Neural progenitor cell (in vitro differentiated cells): Measurements from ENCODE around the gene CD40. TPM values are rescaled to one million over a fixed set of nuclear protein-coding genes. Genes with fewer than 3 reads are reported as not detected.
A peak's percentile ranks its signal among the peaks of the same experiment; 100 is the strongest.

Experiments
- DNase-seq: peaks from one replicate; pipeline ENCODE4 v3.0.0-alpha.2; 2016; ENCODE audit warnings: low spot score
- H2AFZ ChIP-seq: fragments of 200-600 bp; sonication (generic); replicated peaks from 2 replicates; pipeline ENCODE4 v1.6.1; 2016; ENCODE audit warnings: antibody characterized with exemption
- H3F3A ChIP-seq: fragments of 200-600 bp; sonication (generic); 2 replicates; pipeline ENCODE4 v1.6.1; 2016; ENCODE audit warnings: antibody characterized with exemption, low read depth
- H3K27ac ChIP-seq: fragments of 200-600 bp; sonication (generic); 2 replicates; pipeline ENCODE4 v1.5.1; 2016; ENCODE audit warnings: mild to moderate bottlenecking
- H3K27me3 ChIP-seq: fragments of 200-600 bp; sonication (generic); 2 replicates; pipeline ENCODE4 v1.6.1; 2016; ENCODE audit warnings: mild to moderate bottlenecking, moderate library complexity
- H3K36me3 ChIP-seq: fragments of 200-600 bp; sonication (generic); 2 replicates; pipeline ENCODE4 v1.5.1; 2016
- H3K4me1 ChIP-seq: fragments of 200-600 bp; sonication (generic); 2 replicates; pipeline ENCODE4 v1.6.1; 2016; ENCODE audit warnings: mixed run types
- H3K4me2 ChIP-seq: fragments of 200-600 bp; sonication (generic); 2 replicates; pipeline ENCODE4 v1.6.1; 2016
- H3K4me3 ChIP-seq: fragments of 200-600 bp; sonication (generic); 2 replicates; pipeline ENCODE4 v1.5.1; 2016
- H3K79me2 ChIP-seq: fragments of 200-600 bp; sonication (generic); 2 replicates; pipeline ENCODE4 v1.6.1; 2016; ENCODE audit warnings: low read depth
- H3K9ac ChIP-seq: fragments of 200-600 bp; sonication (generic); 2 replicates; pipeline ENCODE4 v1.6.1; 2016
- H3K9me3 ChIP-seq: fragments of 200-600 bp; sonication (generic); 2 replicates; pipeline ENCODE4 v1.5.1; 2016; ENCODE audit warnings: low read depth
- H4K20me1 ChIP-seq: fragments of 200-600 bp; sonication (generic); 2 replicates; pipeline ENCODE4 v1.6.1; 2016; ENCODE audit warnings: low read depth
- H3K27ac Mint-ChIP-seq: 3 replicates; pipeline ENCODE4 v1.8.0; 2021; ENCODE audit warnings: mixed read lengths
- H3K27me3 Mint-ChIP-seq: 2 replicates; pipeline ENCODE4 v1.8.0; 2022; ENCODE audit warnings: low read depth, mild to moderate bottlenecking, inconsistent platforms, moderate library complexity, mixed read lengths; ENCODE audit not compliant: insufficient read depth
- H3K36me3 Mint-ChIP-seq: 3 replicates; pipeline ENCODE4 v1.8.0; 2021; ENCODE audit warnings: mixed read lengths
- H3K4me1 Mint-ChIP-seq: 3 replicates; pipeline ENCODE4 v1.8.0; 2021; ENCODE audit warnings: mixed read lengths
- H3K4me3 Mint-ChIP-seq: 3 replicates; pipeline ENCODE4 v1.8.0; 2021; ENCODE audit warnings: mild to moderate bottlenecking, moderate library complexity, mixed read lengths
- H3K9me3 Mint-ChIP-seq: 3 replicates; pipeline ENCODE4 v1.8.0; 2020; ENCODE audit warnings: mixed read lengths
- EZH2 ChIP-seq: fragments of 200-600 bp; sonication (generic); IDR thresholded peaks from 2 replicates; pipeline ENCODE4 v1.6.1; 2017; ENCODE audit warnings: antibody characterized with exemption, mild to moderate bottlenecking, moderate library complexity
- EZH2phosphoT487 ChIP-seq: fragments of 200-600 bp; sonication (generic); IDR thresholded peaks from 2 replicates; pipeline ENCODE4 v1.6.1; 2017; ENCODE audit warnings: antibody characterized with exemption
- total RNA-seq: library from RNA; depleted of rRNA; stranded (reverse); fragments of >200 nt; gene quantifications from 2 replicates; pipeline ENCODE4 v1.2.3, GENCODE V29; 2015; ENCODE audit warnings: low replicate concordance
- TF ChIP-seq, protein P1 (sequence below): fragments of 200-600 bp; sonication (generic); IDR thresholded peaks from 2 replicates; pipeline ENCODE4 v1.5.1; 2017; ENCODE audit warnings: antibody characterized with exemption, mild to moderate bottlenecking

The CD40 gene
- total RNA-seq, 1 donor from 2014 or later = 11.0 TPM

DNA sequence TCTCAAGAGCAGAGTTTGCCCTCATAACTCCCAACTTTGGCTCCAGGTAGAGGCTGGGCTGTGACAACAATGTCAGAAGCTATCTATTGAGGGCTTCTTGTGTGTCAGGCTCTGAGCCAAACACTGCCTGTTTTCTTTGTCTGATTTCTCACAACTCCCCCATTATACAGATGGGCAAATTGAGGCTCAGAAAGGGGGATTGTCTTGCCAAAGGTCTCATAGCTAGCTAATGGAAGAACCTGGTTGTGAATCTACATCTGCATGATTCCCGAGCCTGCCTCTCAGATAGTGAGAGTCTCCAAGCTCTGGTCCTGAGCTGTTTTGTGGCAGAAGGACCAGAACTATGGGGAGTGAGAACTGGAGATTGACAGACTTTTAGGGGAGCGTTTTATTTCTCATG, 1.4 kb downstream of the CD40 start:
- no peak overlapping the region for H3K27ac ChIP-seq
- H4K20me1 ChIP-seq = peaks cover 12% of the 10 kb centered on the region
- H3F3A ChIP-seq = peaks cover 14% of the 10 kb centered on the region
- H3K4me3 ChIP-seq = no peak overlapping the region
- H3K4me1 ChIP-seq = peaks cover 12% of the 10 kb centered on the region
- H3K27me3 Mint-ChIP-seq = peaks cover 8% of the 10 kb centered on the region
- H3K36me3 Mint-ChIP-seq = no peaks in the 10 kb centered on the region
- no peak for DNase-seq
- H2AFZ ChIP-seq = no peak overlapping the region
- H3K4me1 Mint-ChIP-seq = peaks cover 4% of the 10 kb centered on the region
- no peak overlapping the region for H3K9ac ChIP-seq
- H3K27ac Mint-ChIP-seq = no peak overlapping the region
- peaks cover 8% of the 10 kb centered on the region for H3K79me2 ChIP-seq
- no peak overlapping the region for H3K4me3 Mint-ChIP-seq
- H3K4me2 ChIP-seq = peak overlapping the region; percentile 77
- peaks cover 33% of the 10 kb centered on the region for H3K27me3 ChIP-seq
- no peaks in the 10 kb centered on the region for H3K9me3 ChIP-seq
- no peak for TF ChIP-seq EZH2phosphoT487
- no peaks in the 10 kb centered on the region for H3K9me3 Mint-ChIP-seq
- no peaks in the 10 kb centered on the region for H3K36me3 ChIP-seq

GRCh38 chr20:46120136-46120535, 2.0 kb downstream of the CD40 start:
- no peak overlapping the region for H3K4me3 Mint-ChIP-seq
- H3K27me3 Mint-ChIP-seq = peaks cover 6% of the 10 kb centered on the region
- no peak overlapping the region for H3K4me3 ChIP-seq
- no peaks in the 10 kb centered on the region for H3K36me3 Mint-ChIP-seq
- H3K4me1 Mint-ChIP-seq = peaks cover 4% of the 10 kb centered on the region
- H3K27ac Mint-ChIP-seq = no peak overlapping the region
- DNase-seq = no peak
- peaks cover 14% of the 10 kb centered on the region for H3F3A ChIP-seq
- H2AFZ ChIP-seq = no peak overlapping the region
- no peaks in the 10 kb centered on the region for H3K36me3 ChIP-seq
- H3K9me3 Mint-ChIP-seq = no peaks in the 10 kb centered on the region
- H3K9me3 ChIP-seq = no peaks in the 10 kb centered on the region
- H3K9ac ChIP-seq = no peak overlapping the region
- H3K27ac ChIP-seq = peak overlapping the region; percentile 21
- H3K4me1 ChIP-seq = peaks cover 12% of the 10 kb centered on the region
- H3K79me2 ChIP-seq = peaks cover 8% of the 10 kb centered on the region
- peak overlapping the region; percentile 2 for H3K4me2 ChIP-seq
- peaks cover 27% of the 10 kb centered on the region for H3K27me3 ChIP-seq
- peaks cover 12% of the 10 kb centered on the region for H4K20me1 ChIP-seq
- TF ChIP-seq EZH2phosphoT487 = no peak
- no peak for TF ChIP-seq EZH2
- TF ChIP-seq, protein P1, sequence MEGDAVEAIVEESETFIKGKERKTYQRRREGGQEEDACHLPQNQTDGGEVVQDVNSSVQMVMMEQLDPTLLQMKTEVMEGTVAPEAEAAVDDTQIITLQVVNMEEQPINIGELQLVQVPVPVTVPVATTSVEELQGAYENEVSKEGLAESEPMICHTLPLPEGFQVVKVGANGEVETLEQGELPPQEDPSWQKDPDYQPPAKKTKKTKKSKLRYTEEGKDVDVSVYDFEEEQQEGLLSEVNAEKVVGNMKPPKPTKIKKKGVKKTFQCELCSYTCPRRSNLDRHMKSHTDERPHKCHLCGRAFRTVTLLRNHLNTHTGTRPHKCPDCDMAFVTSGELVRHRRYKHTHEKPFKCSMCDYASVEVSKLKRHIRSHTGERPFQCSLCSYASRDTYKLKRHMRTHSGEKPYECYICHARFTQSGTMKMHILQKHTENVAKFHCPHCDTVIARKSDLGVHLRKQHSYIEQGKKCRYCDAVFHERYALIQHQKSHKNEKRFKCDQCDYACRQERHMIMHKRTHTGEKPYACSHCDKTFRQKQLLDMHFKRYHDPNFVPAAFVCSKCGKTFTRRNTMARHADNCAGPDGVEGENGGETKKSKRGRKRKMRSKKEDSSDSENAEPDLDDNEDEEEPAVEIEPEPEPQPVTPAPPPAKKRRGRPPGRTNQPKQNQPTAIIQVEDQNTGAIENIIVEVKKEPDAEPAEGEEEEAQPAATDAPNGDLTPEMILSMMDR = no peak

GRCh38 chr20:46121184-46121930, 3.2 kb downstream of the CD40 start:
- Mint-ChIP-seq H3K27me3 (peaks cover 8% of the 10 kb centered on the region), H3K9me3 (no peaks in the 10 kb centered on the region), H3K27ac (no peak overlapping the region), H3K36me3 (no peaks in the 10 kb centered on the region), H3K4me1 (peaks cover 4% of the 10 kb centered on the region), H3K4me3 (no peak overlapping the region)
- Histone ChIP-seq H3K4me1 (peaks cover 12% of the 10 kb centered on the region), H4K20me1 (peaks cover 12% of the 10 kb centered on the region), H3F3A (peaks cover 14% of the 10 kb centered on the region), H3K4me2 (no peak overlapping the region), H3K27ac (no peak overlapping the region), H3K9ac (no peak overlapping the region), H3K36me3 (no peaks in the 10 kb centered on the region), H3K27me3 (peaks cover 15% of the 10 kb centered on the region), H3K9me3 (no peaks in the 10 kb centered on the region), H3K4me3 (no peak overlapping the region), H2AFZ (no peak overlapping the region), H3K79me2 (peaks cover 8% of the 10 kb centered on the region)
- no peak for DNase-seq
- TF ChIP-seq EZH2phosphoT487 = no peak
- TF ChIP-seq, protein P1 = no peak

DNA sequence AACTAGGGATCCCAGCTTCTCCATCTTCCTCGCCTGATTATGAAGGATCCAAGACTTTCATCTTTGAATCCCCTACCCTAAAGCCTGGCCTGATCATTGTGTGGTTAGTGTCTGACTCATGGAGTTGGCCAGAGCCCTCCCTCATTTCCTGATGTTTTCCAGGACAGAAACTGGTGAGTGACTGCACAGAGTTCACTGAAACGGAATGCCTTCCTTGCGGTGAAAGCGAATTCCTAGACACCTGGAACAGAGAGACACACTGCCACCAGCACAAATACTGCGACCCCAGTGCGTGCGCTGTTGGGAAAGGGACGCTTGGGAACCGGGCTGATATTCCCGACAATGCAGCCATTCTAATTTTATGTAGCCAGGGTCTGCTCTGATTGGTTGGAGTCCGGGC, 4.0 kb downstream of the CD40 start:
- H3K9me3 Mint-ChIP-seq = no peaks in the 10 kb centered on the region
- no peaks in the 10 kb centered on the region for H3K36me3 Mint-ChIP-seq
- H3K4me3 Mint-ChIP-seq = no peak overlapping the region
- H3K4me1 Mint-ChIP-seq = peaks cover 4% of the 10 kb centered on the region
- no peaks in the 10 kb centered on the region for H3K36me3 ChIP-seq
- no peak overlapping the region for H3K27ac ChIP-seq
- H3K79me2 ChIP-seq = peaks cover 8% of the 10 kb centered on the region
- no peak overlapping the region for H3K4me2 ChIP-seq
- no peak overlapping the region for H2AFZ ChIP-seq
- H4K20me1 ChIP-seq = peaks cover 12% of the 10 kb centered on the region
- H3F3A ChIP-seq = peaks cover 14% of the 10 kb centered on the region
- H3K4me1 ChIP-seq = peaks cover 12% of the 10 kb centered on the region
- H3K4me3 ChIP-seq = no peak overlapping the region
- peaks cover 8% of the 10 kb centered on the region for H3K27me3 Mint-ChIP-seq
- no peak for DNase-seq
- H3K27ac Mint-ChIP-seq = no peak overlapping the region
- H3K9me3 ChIP-seq = no peaks in the 10 kb centered on the region
- no peak overlapping the region for H3K9ac ChIP-seq
- peaks cover 8% of the 10 kb centered on the region for H3K27me3 ChIP-seq
- TF ChIP-seq, protein P1 = no peak
- TF ChIP-seq EZH2 = no peak
- TF ChIP-seq EZH2phosphoT487 = no peak
